K562 (cell line): ENCODE measurements around the gene CMTM4. TPM values are rescaled to one million over a fixed set of nuclear protein-coding genes. Genes with fewer than 3 reads are reported as not detected.
"Not testable (repeated sequence)": the region's sequence is repeated elsewhere in the genome, so short reads cannot be mapped to it uniquely, and the experiment has no call there.

ENCODE experiments used
- ATAC-seq: fragments of 200-7000 bp; cut with Tn5 transposase; 3 replicates; pipeline ENCODE4 v1.9.1; 2020; ENCODE audit warnings: moderate library complexity
- BruUV-seq: library from RNA; stranded (reverse); fragments of 400-500 nt; replicated peaks from 2 replicates; lab custom pipeline; 2021; lab: Mats Ljungman, UMichigan
- CTCF ChIA-PET: fragments of 300-600 bp; formaldehyde crosslinking; extraction: SDS; loops from one replicate; lab custom pipeline; 2021; ENCODE audit warnings: low intra/inter-chr PET ratio; lab: Yijun Ruan, JAX
- POLR2A ChIA-PET: fragments of 300-600, 350-650 bp; sonication (Branson Sonifier 250); formaldehyde crosslinking; extraction: SDS; loops from one replicate; lab custom pipeline; 2021; ENCODE audit warnings: antibody characterized with exemption, inconsistent platforms; lab: Yijun Ruan, JAX
- DNase-seq, 4 experiments: peaks; one replicate each; pipeline versions ENCODE4 v3.0.0 to v3.0.0-alpha.2; 2011 to 2018; ENCODE audit warnings: low spot score in 3 of 4, mixed read lengths in 3 of 4; ENCODE audit errors: extremely low read depth in 1 of 4
- FAIRE-seq: peaks from 2 replicates; lab custom pipeline; 2011; peaks lifted over from hg19 to GRCh38; lab: Jason Lieb, UNC
- H2AFZ ChIP-seq: 2 replicates; pipeline ENCODE4 v1.6.0; 2011; ENCODE audit warnings: low read depth, low read length, control low read depth, inconsistent platforms
- H3K27ac ChIP-seq: fragments of 200-600 bp; 3 replicates; pipeline ENCODE4 v1.8.0; 2011; ENCODE audit warnings: low read depth, mild to moderate bottlenecking, control low read depth, inconsistent platforms, low read length, moderate library complexity, mixed read lengths; ENCODE audit errors: extremely low read depth
- H3K27me3 ChIP-seq, 2 experiments: fragments of 300-600 bp in 1 of 2; 2 replicates in 1 of 2; 3 replicates in 1 of 2; pipeline versions ENCODE4 v1.6.0 to v1.8.0; 2011; ENCODE audit warnings: inconsistent platforms in 2 of 2, low read length in 2 of 2, mild to moderate bottlenecking in 1 of 2, mixed read lengths in 1 of 2, moderate library complexity in 1 of 2; ENCODE audit not compliant: control insufficient read depth in 2 of 2, insufficient read depth in 2 of 2
- H3K36me3 ChIP-seq: fragments of 300-600 bp; 3 replicates; pipeline ENCODE4 v1.8.0; 2011; ENCODE audit warnings: mild to moderate bottlenecking, low read length, inconsistent platforms; ENCODE audit not compliant: control insufficient read depth, insufficient read depth
- H3K4me1 ChIP-seq, 2 experiments: fragments of 200-600 bp in 1 of 2; replicated peaks in 1 of 2; 2 replicates in 1 of 2; 3 replicates in 1 of 2; pipeline versions ENCODE4 v1.5.1 to v1.8.0; 2011; ENCODE audit warnings: inconsistent platforms in 2 of 2, low read length in 2 of 2, mild to moderate bottlenecking in 1 of 2, mixed read lengths in 1 of 2, moderate library complexity in 1 of 2; ENCODE audit not compliant: control insufficient read depth in 2 of 2, insufficient read depth in 2 of 2
- H3K4me2 ChIP-seq: 2 replicates; pipeline ENCODE4 v1.6.1; 2011; ENCODE audit warnings: low read length, control low read depth, inconsistent platforms, mixed read lengths; ENCODE audit not compliant: insufficient read depth
- H3K4me3 ChIP-seq: fragments of 200-600 bp; sonication (generic), shearing (Covaris generic); 2 replicates; pipeline ENCODE4 v1.5.1; 2016; ENCODE audit warnings: control low read depth, inconsistent platforms
- H3K79me2 ChIP-seq: fragments of 200-600 bp; 3 replicates; pipeline ENCODE4 v1.8.0; 2011; ENCODE audit warnings: low read length, inconsistent platforms; ENCODE audit not compliant: control insufficient read depth, insufficient read depth
- H3K9ac ChIP-seq, 2 experiments: 2 replicates each; pipeline versions ENCODE4 v1.6.0 to v1.6.1; 2011; ENCODE audit warnings: low read depth in 2 of 2, low read length in 2 of 2, control low read depth in 1 of 2, inconsistent platforms in 1 of 2, mild to moderate bottlenecking in 1 of 2, mixed read lengths in 1 of 2; ENCODE audit not compliant: insufficient read depth in 1 of 2
- H3K9me1 ChIP-seq: one replicate; pipeline ENCODE4 v1.6.0; 2011; ENCODE audit warnings: inconsistent platforms, mild to moderate bottlenecking, low read length, moderate library complexity; ENCODE audit not compliant: control insufficient read depth, insufficient read depth
- H3K9me3 ChIP-seq: replicated peaks from 2 replicates; pipeline ENCODE4 v1.5.1; 2011; ENCODE audit warnings: low read depth, low read length, inconsistent platforms; ENCODE audit not compliant: control insufficient read depth, insufficient read depth
- H4K20me1 ChIP-seq: replicated peaks from 2 replicates; pipeline ENCODE4 v1.6.1; 2011; ENCODE audit warnings: low read length, inconsistent platforms, mixed read lengths; ENCODE audit not compliant: control insufficient read depth, insufficient read depth
- HDAC2 ChIP-seq: fragments of 450-650 bp; IDR thresholded peaks from 2 replicates; pipeline ENCODE4 v1.6.1; 2016; ENCODE audit warnings: mild to moderate bottlenecking
- SPI1 ChIP-seq: IDR thresholded peaks from 2 replicates; pipeline ENCODE4 v1.6.1; 2011; ENCODE audit warnings: low read depth, low read length, control low read depth, borderline replicate concordance
- WGBS: fragments of 100-300 bp; shearing (Covaris generic); methylation state at CpG from one replicate; pipeline ENCODE4 v1.1.6; 2016; ENCODE audit warnings: low coverage, mixed read lengths; ENCODE audit not compliant: insufficient coverage; ENCODE audit errors: missing lambda C conversion rate; 5-methylcytosine and 5-hydroxymethylcytosine counted together
- in situ Hi-C: fragments of 300-500 bp; cut with MboI; formaldehyde crosslinking; loops from 4 replicates; pipeline ENCODE4 v1.15.0; 2018; ENCODE audit warnings: inconsistent platforms, mixed read lengths
- intact Hi-C: fragments of 100-400 bp; cut with micrococcal nuclease; formaldehyde crosslinking; loops from 2 replicates; pipeline ENCODE4 v1.14.2; 2022
- polyA plus RNA-seq, 8 experiments: library from polyadenylated mRNA; depleted of rRNA in 4 of 8; stranded (reverse) in 5 of 8; unstranded in 3 of 8; fragments of >200 nt; fragmentation: Nextera tagmentation in 2 of 8; fragmentation: Illumina TruSeq in 1 of 8; extraction: Ambion mirVana in 2 of 8; extraction: Trizol in 1 of 8; gene quantifications; 2 replicates each; pipeline versions ENCODE4 v1.2.1 to v1.2.3, GENCODE V29; 2011 to 2014; ENCODE audit warnings: inconsistent platforms in 1 of 8, missing spikeins in 1 of 8
- total RNA-seq, 7 experiments: library from RNA; depleted of rRNA in 6 of 7; stranded (reverse); fragments of >200 nt in 6 of 7; fragmentation: Illumina TruSeq in 2 of 7; extraction: Trizol in 2 of 7; gene quantifications; 2 replicates each; pipeline versions ENCODE4 v1.2.1 to v1.2.3, GENCODE V29; 2011 to 2021; ENCODE audit warnings: low replicate concordance in 1 of 7

Gene CMTM4
- total and polyA plus RNA-seq, 9 of the 15 experiments (the other 6 are each of a cell fraction or from before 2014, with no cell fraction given): 2.0 to 21.3 (median 12.5) TPM

DNA sequence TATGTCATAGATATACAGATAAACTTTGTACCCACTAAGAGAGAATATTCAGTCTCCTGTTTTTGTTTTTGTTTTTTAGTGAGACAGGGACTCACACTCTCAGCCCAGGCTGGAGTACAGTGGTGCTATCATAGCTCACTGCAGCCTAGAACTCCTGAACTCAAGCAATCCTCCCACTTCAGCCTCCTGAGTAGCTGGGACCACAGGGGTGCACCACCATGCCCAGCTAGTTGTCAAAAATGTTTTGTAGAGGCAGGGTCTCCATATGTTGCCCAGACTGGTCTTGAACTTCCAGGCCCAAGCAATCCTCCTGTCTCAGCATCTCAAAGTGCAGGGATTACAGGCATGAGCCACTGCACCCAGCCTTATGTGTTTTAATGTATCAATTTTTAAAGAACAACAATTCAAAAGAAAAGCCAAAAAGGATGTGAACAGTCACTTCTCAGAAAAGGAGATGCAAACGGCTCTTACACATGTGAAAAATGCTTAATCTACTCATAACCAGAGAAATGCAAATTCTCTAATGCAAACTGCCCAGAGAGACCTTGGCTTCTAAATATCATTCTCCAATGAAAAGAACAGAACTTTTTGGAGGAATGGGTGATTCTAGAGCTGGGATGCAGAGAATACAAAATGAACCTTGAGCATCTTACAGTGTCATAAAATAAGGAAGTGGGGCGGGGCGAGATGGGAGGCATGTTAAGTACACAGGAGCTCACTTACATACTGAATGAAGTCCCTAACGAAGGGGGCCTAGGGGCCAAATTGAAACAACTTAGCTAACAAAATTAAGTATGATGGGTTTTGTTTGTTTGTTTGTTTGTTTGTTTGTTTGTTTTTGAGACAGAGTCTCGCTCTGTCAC, 99.3 kb downstream of the CMTM4 start:
- no peak overlapping the region for H2AFZ ChIP-seq
- no peaks in the 10 kb centered on the region for H3K36me3 ChIP-seq
- no peak for DNase-seq
- H3K27ac ChIP-seq: no peak overlapping the region
- no peaks in the 10 kb centered on the region; the same call in 1 of the 2 replicates for H3K9me3 ChIP-seq
- TF ChIP-seq SPI1: peak; percentile 77
- TF ChIP-seq HDAC2: no peak
- peaks cover 0 to 5% of the 10 kb centered on the region in 2 experiments; a peak in 1 of 5 replicates for H3K4me1 ChIP-seq
- no peaks in the 10 kb centered on the region for H3K9me1 ChIP-seq
- H3K9ac ChIP-seq: no peak overlapping the region
- no peak overlapping the region for H3K4me3 ChIP-seq
- no peaks in the 10 kb centered on the region for H3K79me2 ChIP-seq
- in situ Hi-C loops (no loop called here), intact Hi-C loops (no loop called here)
- H4K20me1 ChIP-seq: no peaks in the 10 kb centered on the region
- no TSS peak for BruUV-seq
- POLR2A ChIA-PET: interaction anchor here (1.0 kb wide), 1 partner anchor 232 kb away, joined by 3 read pairs; no protein-coding TSS in a partner anchor
- CTCF ChIA-PET: no interaction called here
- no peak overlapping the region for H3K4me2 ChIP-seq
- no peak for ATAC-seq
- 27% methylated on average over 5 of the region's 5 CpGs for WGBS
- FAIRE-seq: no peak
- H3K27me3 ChIP-seq: peaks cover 0 to 11% of the 10 kb centered on the region in 2 experiments; a peak in 1 of 5 replicates

GRCh38 chr16:66596559-66596958, 100.0 kb downstream of the CMTM4 start:
- intact Hi-C loops, H3K4me3 ChIP-seq, POLR2A ChIA-PET, H3K36me3 ChIP-seq, H3K27ac ChIP-seq, ATAC-seq, H3K9ac ChIP-seq, H2AFZ ChIP-seq, H3K4me1 ChIP-seq, DNase-seq, H3K9me3 ChIP-seq, H3K4me2 ChIP-seq, BruUV-seq, FAIRE-seq, H3K79me2 ChIP-seq, in situ Hi-C loops, CTCF ChIA-PET, H3K9me1 ChIP-seq, H4K20me1 ChIP-seq: not testable (repeated sequence)
- WGBS: 41% methylated on average over 4 of the region's 4 CpGs
- peaks cover 0 to 11% of the 10 kb centered on the region in 2 experiments; a peak in 1 of 5 replicates for H3K27me3 ChIP-seq
